GM12878 (cell line): Measurements from ENCODE around the gene EMP2. TPM values are rescaled to one million over a fixed set of nuclear protein-coding genes. Genes with fewer than 3 reads are reported as not detected.

Source experiments
- ATAC-seq: fragments of 200-7000 bp; cut with Tn5 transposase; 3 replicates; pipeline ENCODE4 v1.9.1; 2020; ENCODE audit warnings: mild to moderate bottlenecking, moderate library complexity
- BruUV-seq: library from RNA; stranded (reverse); fragments of 400-500 nt; replicated peaks from 2 replicates; lab custom pipeline; 2021; lab: Mats Ljungman, UMichigan
- CTCF ChIA-PET: fragments of 300-600 bp; sonication (Branson Sonifier 250); formaldehyde crosslinking; extraction: SDS; loops from one replicate; lab custom pipeline; 2021; ENCODE audit warnings: inconsistent platforms; lab: Yijun Ruan, JAX
- POLR2A ChIA-PET: fragments of 350-600 bp; formaldehyde crosslinking; extraction: SDS; loops from one replicate; lab custom pipeline; 2021; ENCODE audit warnings: inconsistent platforms; lab: Charles Lee
- RAD21 ChIA-PET: fragments of 300-600 bp; sonication (Branson Sonifier 250); formaldehyde crosslinking; loops from one replicate; lab custom pipeline; 2023; ENCODE audit warnings: antibody characterized with exemption; ENCODE audit not compliant: unreplicated experiment; lab: Charles Lee
- SMC1A ChIA-PET: fragments of 300-600 bp; sonication (Branson Sonifier 250); formaldehyde crosslinking; loops from one replicate; lab custom pipeline; 2023; ENCODE audit not compliant: unreplicated experiment, uncharacterized antibody; lab: Charles Lee
- DNase-seq: peaks from one replicate; pipeline ENCODE4 v3.0.0-alpha.2; 2011; ENCODE audit warnings: low read depth, low spot score
- FAIRE-seq: peaks from 3 replicates; lab custom pipeline; 2011; peaks lifted over from hg19 to GRCh38; lab: Jason Lieb, UNC
- H2AFZ ChIP-seq: 2 replicates; pipeline ENCODE4 v1.6.0; 2011; ENCODE audit warnings: low read depth, low read length, control low read depth; ENCODE audit not compliant: control insufficient read depth
- H3K27ac ChIP-seq: 2 replicates; pipeline ENCODE4 v1.5.1; 2011; ENCODE audit warnings: control low read depth; ENCODE audit not compliant: control insufficient read depth, insufficient read depth
- H3K27me3 ChIP-seq, 2 experiments: replicated peaks in 1 of 2; 2 replicates each; pipeline versions ENCODE4 v1.6.0 to v1.6.1; 2011; ENCODE audit warnings: low read length in 1 of 2; ENCODE audit not compliant: control insufficient read depth in 2 of 2, insufficient read depth in 2 of 2
- H3K36me3 ChIP-seq, 2 experiments: 2 replicates each; pipeline ENCODE4 v1.5.1; 2011; ENCODE audit warnings: low read length in 1 of 2; ENCODE audit not compliant: control insufficient read depth in 2 of 2, insufficient read depth in 2 of 2
- H3K4me1 ChIP-seq: 2 replicates; pipeline ENCODE4 v1.6.1; 2011; ENCODE audit warnings: mild to moderate bottlenecking, low read length, moderate library complexity, mixed read lengths; ENCODE audit not compliant: control insufficient read depth, insufficient read depth
- H3K4me2 ChIP-seq: 2 replicates; pipeline ENCODE4 v1.6.0; 2011; ENCODE audit warnings: control low read depth; ENCODE audit not compliant: control insufficient read depth, insufficient read depth
- H3K4me3 ChIP-seq: fragments of 200-600 bp; sonication (generic); 2 replicates; pipeline ENCODE4 v1.5.1; 2016
- H3K79me2 ChIP-seq: 2 replicates; pipeline ENCODE4 v1.6.0; 2011; ENCODE audit warnings: low read length; ENCODE audit not compliant: control insufficient read depth, insufficient read depth
- H3K9ac ChIP-seq: 2 replicates; pipeline ENCODE4 v1.8.0; 2011; ENCODE audit warnings: low read length, control low read depth, mixed read lengths; ENCODE audit not compliant: control insufficient read depth, insufficient read depth
- H3K9me3 ChIP-seq: replicated peaks from 3 replicates; pipeline ENCODE4 v1.5.1; 2011; ENCODE audit warnings: mild to moderate bottlenecking, low read length; ENCODE audit not compliant: control insufficient read depth, insufficient read depth
- H4K20me1 ChIP-seq: 2 replicates; pipeline ENCODE4 v1.6.0; 2011; ENCODE audit not compliant: control insufficient read depth, insufficient read depth
- BCL3 ChIP-seq: IDR thresholded peaks from 2 replicates; pipeline ENCODE4 v1.6.1; 2011; ENCODE audit warnings: borderline replicate concordance, low read depth, mild to moderate bottlenecking, moderate library complexity, low read length; ENCODE audit not compliant: insufficient read depth, poor library complexity, severe bottlenecking
- CEBPB ChIP-seq, 2 experiments: fragments of 150-350 bp in 1 of 2; IDR thresholded peaks; 2 replicates each; pipeline ENCODE4 v1.6.1; 2012 to 2014; ENCODE audit warnings: low read depth in 2 of 2, low read length in 2 of 2, borderline replicate concordance in 1 of 2, inconsistent platforms in 1 of 2
- CHD1 ChIP-seq: IDR thresholded peaks from 2 replicates; pipeline ENCODE4 v1.6.1; 2012; ENCODE audit warnings: low read depth, low read length, improper control_type of control experiment
- EED ChIP-seq: sonication (generic); IDR thresholded peaks from 2 replicates; pipeline ENCODE4 v1.6.1; 2016; ENCODE audit warnings: antibody characterized with exemption, low read depth
- GABPA ChIP-seq: IDR thresholded peaks from 2 replicates; pipeline ENCODE4 v1.6.1; 2014; ENCODE audit warnings: antibody characterized with exemption, low read depth, mild to moderate bottlenecking, inconsistent platforms
- HCFC1 ChIP-seq: fragments of 150-350 bp; IDR thresholded peaks from 2 replicates; pipeline ENCODE4 v1.6.1; 2014; ENCODE audit warnings: low read length
- IKZF2 ChIP-seq, 2 experiments: fragments of 450-650 bp; IDR thresholded peaks; 2 replicates each; pipeline ENCODE4 v1.6.1; 2017; ENCODE audit warnings: mild to moderate bottlenecking in 2 of 2, moderate library complexity in 2 of 2
- IRF4 ChIP-seq: IDR thresholded peaks from 2 replicates; pipeline ENCODE4 v1.6.1; 2011; ENCODE audit warnings: low read depth, low read length
- NFIC ChIP-seq: IDR thresholded peaks from 2 replicates; pipeline ENCODE4 v1.6.1; 2012; ENCODE audit warnings: low read depth, mild to moderate bottlenecking, inconsistent platforms, low read length, moderate library complexity
- SIN3A ChIP-seq: IDR thresholded peaks from 2 replicates; pipeline ENCODE4 v1.6.1; 2012; ENCODE audit warnings: low read depth, low read length, improper control_type of control experiment
- TCF12 ChIP-seq: IDR thresholded peaks from 2 replicates; pipeline ENCODE4 v1.6.1; 2011; ENCODE audit warnings: low read depth, mild to moderate bottlenecking, low read length
- WRNIP1 ChIP-seq: IDR thresholded peaks from 2 replicates; pipeline ENCODE4 v1.6.1; 2011; ENCODE audit warnings: low read depth, low read length, improper control_type of control experiment, borderline replicate concordance
- ZNF622 ChIP-seq: fragments of 450-650 bp; IDR thresholded peaks from 2 replicates; pipeline ENCODE4 v1.6.1; 2017; ENCODE audit warnings: mild to moderate bottlenecking, inconsistent platforms
- ZZZ3 ChIP-seq: IDR thresholded peaks from 2 replicates; pipeline ENCODE4 v1.6.1; 2011; ENCODE audit warnings: low read depth; ENCODE audit not compliant: control insufficient read depth, insufficient read length
- WGBS: methylation state at CpG from one replicate; pipeline ENCODE4 v1.1.6; 2016; ENCODE audit warnings: low lambda C conversion rate; ENCODE audit not compliant: insufficient replicate concordance, insufficient coverage; ENCODE audit errors: missing lambda C conversion rate; 5-methylcytosine and 5-hydroxymethylcytosine counted together
- in situ Hi-C: fragments of 300-500 bp; cut with MboI; formaldehyde crosslinking; loops from 9 replicates; pipeline ENCODE4 v1.14.3; 2018; ENCODE audit warnings: mixed read lengths
- intact Hi-C: fragments of 100-400 bp; cut with micrococcal nuclease; formaldehyde crosslinking; loops from one replicate; pipeline ENCODE4 v1.14.2; 2022; ENCODE audit not compliant: unreplicated experiment
- polyA plus RNA-seq, 11 experiments: library from polyadenylated mRNA; depleted of rRNA in 4 of 11; unstranded in 6 of 11; stranded (reverse) in 5 of 11; fragments of >200 nt; fragmentation: Nextera tagmentation in 4 of 11; fragmentation: Illumina TruSeq in 1 of 11; extraction: Ambion mirVana in 4 of 11; extraction: Trizol in 1 of 11; gene quantifications; 1 replicate in 1 of 11; 2 replicates in 10 of 11; pipeline versions ENCODE4 v1.2.1 to v1.2.3, GENCODE V29; 2011 to 2016; ENCODE audit warnings: inconsistent platforms in 2 of 11, missing spikeins in 2 of 11, low read depth in 1 of 11
- total RNA-seq, 4 experiments: library from RNA; depleted of rRNA in 3 of 4; stranded (reverse); fragments of >200 nt in 3 of 4; fragmentation: Illumina TruSeq in 1 of 4; extraction: Trizol in 1 of 4; gene quantifications; 2 replicates each; pipeline versions ENCODE4 v1.2.1 to v1.2.3, GENCODE V29; 2013 to 2021

Gene EMP2
- total and polyA plus RNA-seq, 10 of the 15 experiments (the other 5 are each of a cell fraction or from before 2014, with no cell fraction given), result 0.41 to 10.4 (median 3.8) TPM

- TF ChIP-seq EED, result no peak
- TF ChIP-seq TCF12, result no peak
- TF ChIP-seq HCFC1, result no peak
- TF ChIP-seq, all 136 proteins: peak for 0
Measured at GRCh38 chr16:10583269-10583668, 2.9 kb upstream of the EMP2 start (continued).

GRCh38 chr16:10581507-10581906 is 1.1 kb upstream of the EMP2 start:
- no peaks in the 10 kb centered on the region for H3K36me3 ChIP-seq
- in situ Hi-C loops, result no loop called here
- ChIA-PET SMC1A (no interaction called here), POLR2A (no interaction called here), CTCF (no interaction called here), RAD21 (no interaction called here)
- no TSS peak for BruUV-seq
- no peaks in the 10 kb centered on the region for H3K9me3 ChIP-seq
- no peaks in the 10 kb centered on the region; the same call in 1 of the 2 replicates for H3K4me1 ChIP-seq
- no peak overlapping the region for H3K9ac ChIP-seq
- DNase-seq (no peak), FAIRE-seq (no peak), ATAC-seq (no peak)
- H3K27ac ChIP-seq, result no peak overlapping the region
- peaks cover 10 to 22% of the 10 kb centered on the region in 2 experiments for H3K27me3 ChIP-seq
- intact Hi-C loops, result no loop called here
- no peak overlapping the region for H2AFZ ChIP-seq
- 41% methylated on average over 2 of the region's 2 CpGs for WGBS
- no peak for TF ChIP-seq WRNIP1
- no peak for TF ChIP-seq SIN3A
- no peak for TF ChIP-seq CHD1
- TF ChIP-seq GABPA, result no peak
- no peak for TF ChIP-seq NFIC
- no peak for TF ChIP-seq ZZZ3
- no peak for TF ChIP-seq IKZF2 (IDR thresholded peaks at IDR 0.05)
- no peak for TF ChIP-seq BCL3
- TF ChIP-seq ZNF622, result no peak
- TF ChIP-seq CEBPB (IDR thresholded peaks at IDR 0.05; ENCODE audit: borderline replicate concordance in 1 of 2, low read depth in 2 of 2, low read length in 2 of 2), result no peak
- no peak for TF ChIP-seq IRF4
- no peak overlapping the region for H3K4me2 ChIP-seq
- no peak overlapping the region for H3K4me3 ChIP-seq
- H4K20me1 ChIP-seq, result no peaks in the 10 kb centered on the region
- no peaks in the 10 kb centered on the region for H3K79me2 ChIP-seq
